ACC112 (cell line): ENCODE data around the gene CAPN13.

Experiments used
- H2AFZ ChIP-seq: fragments of 200-600 bp; sonication (generic); one replicate; pipeline ENCODE4 v1.6.0; 2017; ENCODE audit warnings: antibody characterized with exemption, low read length; ENCODE audit not compliant: unreplicated experiment
- H3K27ac ChIP-seq: fragments of 200-600 bp; sonication (generic); 2 replicates; pipeline ENCODE4 v1.5.1; 2014; ENCODE audit warnings: low read depth, mild to moderate bottlenecking, antibody characterized with exemption, low read length, moderate library complexity
- H3K27me3 ChIP-seq: fragments of 200-600 bp; sonication (generic); 2 replicates; pipeline ENCODE4 v1.6.1; 2014; ENCODE audit warnings: mild to moderate bottlenecking, antibody characterized with exemption, low read length, moderate library complexity, mixed read lengths; ENCODE audit not compliant: insufficient read depth
- H3K36me3 ChIP-seq: fragments of 200-600 bp; sonication (generic); 2 replicates; pipeline ENCODE4 v1.6.1; 2016; ENCODE audit warnings: mild to moderate bottlenecking, antibody characterized with exemption, low read length, moderate library complexity, mixed read lengths; ENCODE audit not compliant: insufficient read depth
- H3K4me1 ChIP-seq: fragments of 200-600 bp; sonication (generic); one replicate; pipeline ENCODE4 v1.6.1; 2016; ENCODE audit warnings: low read length, mixed read lengths; ENCODE audit not compliant: insufficient read depth, unreplicated experiment, control insufficient read depth
- H3K4me3 ChIP-seq: fragments of 200-600 bp; sonication (generic); 2 replicates; pipeline ENCODE4 v1.5.1; 2014; ENCODE audit warnings: mild to moderate bottlenecking, low read depth, low read length
- H3K79me2 ChIP-seq: fragments of 200-600 bp; sonication (generic); one replicate; pipeline ENCODE4 v1.6.0; 2016; ENCODE audit warnings: low read length; ENCODE audit not compliant: control insufficient read depth, unreplicated experiment, insufficient read depth

The CAPN13 gene

DNA sequence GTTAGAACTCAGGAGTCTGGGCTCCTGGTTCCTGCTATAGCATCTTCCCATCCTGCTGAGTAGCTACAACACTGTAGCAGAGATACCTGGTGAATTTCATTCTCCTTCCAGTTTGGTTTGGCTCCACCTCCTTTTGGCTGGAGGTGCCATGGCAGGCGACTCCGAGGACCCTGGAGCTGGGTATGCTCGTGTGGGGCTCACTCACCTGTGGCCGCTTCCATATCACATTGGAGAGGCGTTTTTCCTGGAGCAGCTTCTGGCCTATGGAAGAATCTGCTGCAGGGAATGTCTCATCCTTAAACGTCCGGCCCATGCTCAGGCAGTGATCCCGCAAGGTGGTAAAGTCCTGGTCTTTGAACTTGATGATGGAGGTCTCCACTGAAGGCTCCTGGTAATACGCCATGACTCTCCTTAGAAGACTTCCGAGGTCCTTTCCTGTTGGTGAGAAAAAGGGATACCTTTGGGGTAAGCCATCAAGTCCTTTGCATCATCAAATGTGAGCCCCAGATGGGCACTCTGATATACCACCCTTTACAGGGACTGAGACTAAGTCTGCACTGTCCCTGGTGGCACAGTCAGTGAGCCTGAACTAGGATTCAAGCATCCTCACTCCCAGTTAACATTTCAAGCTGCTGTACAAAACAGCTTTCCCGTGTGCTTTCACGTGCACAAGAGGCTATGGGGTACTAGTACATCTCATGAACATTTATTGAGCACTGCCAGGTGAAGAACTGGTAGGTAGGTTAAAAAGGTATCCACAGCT is 20.1 kb downstream of the CAPN13 start:
- Histone ChIP-seq H3K4me3 (no peak overlapping the region), H2AFZ (no peak overlapping the region), H3K4me1 (no peaks in the 10 kb centered on the region), H3K27me3 (peaks cover 2% of the 10 kb centered on the region; the same call in 1 of the 2 replicates), H3K27ac (no peak overlapping the region), H3K36me3 (no peaks in the 10 kb centered on the region), H3K79me2 (no peaks in the 10 kb centered on the region)

DNA sequence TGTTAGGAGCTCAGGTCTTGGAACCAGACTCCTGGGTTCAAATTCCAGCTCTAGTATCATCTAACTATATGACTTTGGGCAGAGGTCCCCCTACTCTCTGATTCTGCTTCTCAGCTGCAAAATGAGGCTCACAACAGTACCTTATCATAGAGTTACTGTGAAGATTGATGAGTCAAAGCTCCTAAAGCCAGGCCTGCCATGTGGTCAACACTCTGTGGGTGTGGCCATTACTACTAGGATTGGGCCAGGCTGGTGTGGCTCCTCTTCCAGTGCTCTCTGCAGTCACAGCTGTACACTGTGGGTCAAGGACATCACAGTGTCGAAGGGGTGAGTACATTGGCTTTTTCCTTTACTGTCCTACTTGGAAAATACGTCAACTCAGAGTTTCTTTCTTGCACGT is 22.6 kb downstream of the CAPN13 start:
- no peak overlapping the region for H3K4me3 ChIP-seq
- H3K79me2 ChIP-seq, result no peaks in the 10 kb centered on the region
- H3K36me3 ChIP-seq, result no peaks in the 10 kb centered on the region

DNA sequence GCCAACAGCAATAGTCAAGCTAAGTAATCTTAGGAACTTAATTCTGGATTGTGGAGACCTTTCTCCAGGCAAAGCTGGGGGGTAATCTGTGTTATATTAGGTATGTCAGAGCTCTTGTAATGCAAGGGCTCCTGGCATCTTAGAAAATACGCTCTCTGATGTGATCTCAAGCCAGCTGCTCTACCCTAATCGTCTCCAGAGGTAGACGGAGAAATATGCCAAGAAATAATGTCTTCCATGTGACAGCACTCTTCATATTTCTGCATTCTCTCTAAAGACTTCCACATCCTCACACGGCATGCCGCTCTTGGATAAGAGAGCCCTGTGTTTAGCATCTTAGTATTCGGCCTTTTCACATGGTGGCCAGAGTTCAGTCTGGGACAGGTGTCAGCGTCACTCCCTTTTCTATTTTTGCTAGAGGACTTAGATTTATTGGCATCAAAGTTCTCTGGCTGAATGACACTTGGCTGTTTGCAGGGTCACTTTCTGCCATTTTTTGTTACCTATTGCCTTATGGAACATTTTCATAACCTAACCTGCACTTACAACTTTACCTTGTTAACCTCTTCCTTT is 25.2 kb downstream of the CAPN13 start:
- Histone ChIP-seq H3K36me3 (no peaks in the 10 kb centered on the region), H3K79me2 (no peaks in the 10 kb centered on the region), H3K4me1 (no peaks in the 10 kb centered on the region), H3K27ac (no peak overlapping the region), H2AFZ (no peak overlapping the region), H3K4me3 (no peak overlapping the region), H3K27me3 (peaks cover 5% of the 10 kb centered on the region; the same call in 1 of the 2 replicates)

More for the DNA sequence above, 22.6 kb downstream of the CAPN13 start:
- H3K27ac ChIP-seq, result no peak overlapping the region
- H2AFZ ChIP-seq, result no peak overlapping the region
- H3K27me3 ChIP-seq, result peaks cover 5% of the 10 kb centered on the region; the same call in 1 of the 2 replicates
- no peaks in the 10 kb centered on the region for H3K4me1 ChIP-seq

DNA sequence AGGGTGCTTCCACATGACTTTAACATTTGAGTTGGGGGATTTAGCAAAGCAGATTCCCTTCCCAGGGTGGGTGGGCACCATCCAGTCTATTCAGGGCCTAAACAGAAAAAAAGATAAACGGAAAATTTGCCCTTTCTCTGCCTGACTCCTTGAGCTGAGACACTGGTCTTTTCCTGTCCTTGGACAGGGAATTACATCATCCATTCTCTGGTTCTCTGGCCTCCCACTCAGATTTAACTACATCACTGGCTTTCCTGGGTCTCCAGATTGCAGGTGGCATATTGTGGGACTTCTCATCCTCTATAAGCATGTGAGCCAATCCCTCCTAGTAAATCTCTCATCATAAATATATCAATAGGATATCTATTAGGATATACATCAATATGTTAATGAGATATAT is 25.8 kb downstream of the CAPN13 start:
- Histone ChIP-seq H3K4me3 (no peak overlapping the region), H3K27ac (no peak overlapping the region), H3K27me3 (peaks cover 5% of the 10 kb centered on the region; the same call in 1 of the 2 replicates)

DNA sequence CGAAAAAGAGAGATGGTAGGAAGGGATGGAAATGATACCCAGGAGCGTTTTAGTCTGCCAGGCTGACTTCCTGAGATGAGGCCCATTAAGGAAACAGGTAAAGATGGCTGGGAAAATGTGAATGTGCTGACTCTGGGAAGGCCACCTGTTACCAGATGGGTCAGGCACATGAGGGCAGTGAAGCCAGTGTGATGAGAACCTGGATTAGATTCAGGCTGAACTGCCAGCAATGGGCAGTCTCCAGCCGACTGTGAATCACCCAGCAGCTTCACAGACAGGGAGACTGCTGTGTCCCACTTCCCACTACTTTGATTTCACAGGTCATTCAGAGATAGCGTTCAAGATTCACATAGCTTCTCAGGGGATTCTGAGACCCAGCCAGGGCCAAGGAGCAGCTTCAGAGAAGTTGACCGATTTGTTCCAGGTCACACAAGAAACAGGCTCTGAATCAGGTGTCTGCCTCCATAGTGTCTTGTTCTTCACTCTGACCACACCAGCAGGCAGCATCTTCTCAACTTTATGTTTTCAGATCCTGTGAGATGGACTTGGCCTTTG is 26.4 kb downstream of the CAPN13 start:
- H3K27ac ChIP-seq, result no peak overlapping the region
- H2AFZ ChIP-seq, result no peak overlapping the region
- H3K4me1 ChIP-seq, result no peaks in the 10 kb centered on the region
- no peaks in the 10 kb centered on the region for H3K79me2 ChIP-seq
- no peak overlapping the region for H3K4me3 ChIP-seq
- H3K36me3 ChIP-seq, result no peaks in the 10 kb centered on the region
- peaks cover 7% of the 10 kb centered on the region for H3K27me3 ChIP-seq

More for the DNA sequence above, 25.8 kb downstream of the CAPN13 start:
- Histone ChIP-seq H2AFZ (no peak overlapping the region), H3K4me1 (no peaks in the 10 kb centered on the region), H3K36me3 (no peaks in the 10 kb centered on the region), H3K79me2 (no peaks in the 10 kb centered on the region)

DNA sequence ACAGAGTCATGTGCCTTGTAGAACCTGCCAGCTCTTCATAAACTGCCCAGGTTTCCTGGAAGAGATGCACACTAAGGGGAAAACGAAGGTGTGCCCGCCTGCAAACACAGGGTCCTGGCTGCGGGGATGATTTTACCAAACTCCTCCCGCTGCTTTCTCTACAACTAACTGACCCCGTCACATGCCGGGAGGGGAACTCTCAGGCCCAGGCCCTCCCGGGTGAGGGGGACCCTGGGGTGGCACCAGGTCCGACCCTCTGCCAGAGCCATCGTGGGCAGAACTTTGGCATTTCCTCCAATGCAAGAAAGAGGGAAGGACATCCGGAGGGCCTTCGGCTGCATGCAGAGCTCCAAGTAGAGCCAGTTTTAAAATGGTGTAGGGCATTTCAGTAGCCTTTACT is 28.6 kb downstream of the CAPN13 start:
- no peaks in the 10 kb centered on the region for H3K36me3 ChIP-seq
- no peaks in the 10 kb centered on the region for H3K79me2 ChIP-seq
- H3K4me3 ChIP-seq, result no peak overlapping the region
- H3K27me3 ChIP-seq, result peaks cover 16% of the 10 kb centered on the region
- H2AFZ ChIP-seq, result no peak overlapping the region
- H3K4me1 ChIP-seq, result no peaks in the 10 kb centered on the region
- H3K27ac ChIP-seq, result no peak overlapping the region

DNA sequence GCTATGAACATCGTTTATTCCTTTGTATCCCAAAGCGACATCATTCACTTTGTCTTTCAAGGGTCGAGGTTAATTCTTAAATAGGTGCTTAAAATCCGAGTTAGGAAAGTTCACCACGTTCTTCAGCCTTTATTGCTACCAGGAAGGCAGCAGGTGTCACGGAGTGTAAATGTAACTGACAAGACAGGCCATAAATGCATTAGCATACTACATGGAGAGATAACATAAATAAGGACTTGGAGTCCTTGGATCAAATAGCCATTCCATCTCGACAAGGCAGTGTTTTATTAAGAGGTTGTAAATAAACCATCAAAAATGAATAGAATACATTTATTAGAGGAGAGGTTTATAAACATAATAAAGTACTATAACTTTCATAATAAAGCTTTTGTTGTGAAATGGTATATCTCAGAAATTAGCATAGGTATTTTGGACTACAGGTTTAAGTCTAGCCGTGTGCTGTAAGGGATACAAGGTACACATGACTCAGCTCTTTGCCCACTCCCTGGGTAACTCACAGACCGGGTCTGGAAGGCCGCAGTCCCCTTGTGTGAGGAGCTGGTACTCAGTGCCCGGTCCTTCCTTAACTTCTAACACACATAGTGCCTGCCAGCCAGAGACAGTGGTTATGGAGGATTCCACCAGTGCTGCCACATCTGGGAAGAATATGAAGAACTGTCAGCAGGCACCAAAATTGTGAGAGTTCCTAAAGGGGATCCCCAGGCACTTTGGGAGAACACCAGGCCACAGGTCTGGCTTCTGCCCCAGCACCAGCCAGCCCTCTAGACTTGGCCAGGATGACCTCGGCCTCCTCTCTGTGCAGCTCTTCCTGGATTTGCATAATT is 29.4 kb downstream of the CAPN13 start:
- H3K79me2 ChIP-seq, result no peaks in the 10 kb centered on the region
- H3K36me3 ChIP-seq, result no peaks in the 10 kb centered on the region
- no peak overlapping the region for H2AFZ ChIP-seq
- H3K4me1 ChIP-seq, result no peaks in the 10 kb centered on the region
- H3K4me3 ChIP-seq, result no peak overlapping the region
- no peak overlapping the region for H3K27ac ChIP-seq
- peaks cover 18% of the 10 kb centered on the region for H3K27me3 ChIP-seq

DNA sequence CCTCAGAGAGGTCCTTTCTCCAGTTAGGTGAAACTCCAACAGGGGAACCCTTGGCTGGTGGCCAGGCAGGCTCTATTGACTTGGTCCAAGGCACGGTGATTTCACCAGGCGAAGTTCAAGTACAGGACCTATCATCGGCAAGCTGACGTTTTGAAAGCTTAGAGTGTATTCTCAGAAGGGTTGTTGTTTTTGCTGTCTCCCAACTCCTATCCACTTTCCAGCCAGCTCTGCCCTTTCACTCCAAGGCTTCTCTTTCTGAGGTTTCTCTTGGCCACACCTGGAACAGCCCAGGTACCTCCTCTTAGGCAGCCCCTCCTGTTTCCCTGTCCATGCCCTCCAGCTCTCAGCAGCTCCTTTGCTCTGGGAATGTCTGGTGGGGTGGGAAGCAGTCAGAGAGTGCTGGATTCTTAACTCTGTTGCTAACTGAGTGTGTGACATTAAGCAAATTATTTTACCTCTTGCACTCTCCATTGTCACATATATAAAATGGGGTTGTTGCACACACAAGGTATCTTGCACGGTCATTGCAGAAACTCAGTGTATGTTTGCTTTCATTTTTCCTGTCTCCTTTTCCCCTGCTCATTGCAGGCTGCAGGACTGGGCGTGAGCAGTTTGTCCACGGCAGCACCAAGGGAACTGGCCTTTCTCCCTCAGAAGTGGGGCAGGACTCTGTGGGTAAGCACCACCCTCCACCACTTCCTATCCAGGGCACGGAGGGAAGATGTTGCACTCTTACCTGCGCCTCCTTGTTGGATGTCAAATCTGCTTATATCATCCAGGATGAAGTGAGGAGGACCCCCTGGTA is 30.2 kb downstream of the CAPN13 start:
- Histone ChIP-seq H3K27me3 (peaks cover 15% of the 10 kb centered on the region), H3K36me3 (no peaks in the 10 kb centered on the region), H3K79me2 (no peaks in the 10 kb centered on the region), H2AFZ (no peak overlapping the region), H3K4me1 (no peaks in the 10 kb centered on the region), H3K27ac (no peak overlapping the region), H3K4me3 (no peak overlapping the region)

DNA sequence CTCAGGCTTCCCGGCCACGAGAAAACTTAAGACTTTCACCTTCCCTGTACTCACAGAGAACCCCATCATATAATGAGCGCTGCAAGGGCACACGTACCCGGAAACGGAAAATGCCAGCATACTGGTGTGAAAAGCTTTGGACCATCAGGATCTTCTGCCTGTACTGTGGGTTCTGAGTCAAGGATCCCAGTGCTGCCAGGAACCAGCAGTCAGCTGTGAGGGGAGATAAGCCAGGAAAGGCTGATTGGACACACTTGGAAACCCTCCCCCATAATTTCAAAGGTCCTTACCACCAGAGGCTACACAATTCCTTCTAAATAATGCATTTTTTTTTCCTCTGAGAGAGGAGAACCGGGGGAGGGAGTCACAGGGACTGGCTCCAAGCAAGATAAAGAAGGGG is 31.4 kb downstream of the CAPN13 start:
- peaks cover 13% of the 10 kb centered on the region for H3K27me3 ChIP-seq
- H3K79me2 ChIP-seq, result no peaks in the 10 kb centered on the region
- no peak overlapping the region for H3K4me3 ChIP-seq
- no peaks in the 10 kb centered on the region for H3K36me3 ChIP-seq
- H3K4me1 ChIP-seq, result no peaks in the 10 kb centered on the region
- H2AFZ ChIP-seq, result no peak overlapping the region
- H3K27ac ChIP-seq, result no peak overlapping the region
